Activated CD4-positive, alpha-beta T cell treated with anti-CD3 and anti-CD28 coated beads, Interleukin-2, amount 50 U/mL, for 48 hours (primary cell): ENCODE data around the gene NUP160.
"Not testable (repeated sequence)": the region's sequence is repeated elsewhere in the genome, so short reads cannot be mapped to it uniquely, and the experiment has no call there.

Experiments
- DNase-seq, 2 experiments: peaks; one replicate each; pipeline ENCODE4 v3.0.0-alpha.2; 2020

The NUP160 gene

DNA sequence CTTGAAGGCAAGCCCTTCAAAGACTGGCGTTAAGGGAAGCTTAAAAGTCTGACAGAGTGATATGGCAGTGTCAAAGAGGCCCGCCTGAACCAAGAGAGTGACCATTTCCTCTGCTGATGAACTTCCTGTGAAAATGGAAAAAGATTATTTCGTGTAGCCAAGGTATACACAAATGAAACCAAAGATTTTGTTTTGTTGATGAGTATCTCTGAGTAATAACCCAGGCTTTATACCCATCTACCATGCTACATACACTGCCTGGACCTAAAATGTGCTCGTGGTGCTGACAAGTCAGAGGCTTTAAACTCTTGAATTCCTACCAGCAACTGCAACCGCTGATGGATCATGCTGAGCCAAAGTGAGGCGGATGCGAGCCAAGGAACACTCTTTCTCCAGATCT lies 60.0 kb downstream of the NUP160 start:
- DNase-seq, result no peak

DNA sequence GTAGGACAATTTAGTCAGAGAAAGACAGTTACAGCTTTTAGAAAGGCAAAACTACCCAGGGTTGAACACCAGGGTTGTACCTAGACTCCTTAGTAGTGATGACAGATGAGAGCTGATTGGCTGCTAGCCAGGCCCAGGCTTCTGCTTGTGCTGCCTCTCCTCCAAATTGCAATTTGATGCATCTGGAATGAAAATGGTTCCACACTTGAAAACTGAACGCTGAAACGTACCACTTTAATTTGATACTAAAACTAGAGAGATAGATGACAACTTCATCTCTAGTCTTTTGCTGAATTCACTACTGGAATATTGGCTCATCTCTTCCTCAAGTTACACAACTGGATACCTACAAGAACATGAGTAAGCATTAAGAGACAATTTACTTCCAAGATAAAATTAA lies 61.8 kb downstream of the NUP160 start:
- no peak for DNase-seq

DNA sequence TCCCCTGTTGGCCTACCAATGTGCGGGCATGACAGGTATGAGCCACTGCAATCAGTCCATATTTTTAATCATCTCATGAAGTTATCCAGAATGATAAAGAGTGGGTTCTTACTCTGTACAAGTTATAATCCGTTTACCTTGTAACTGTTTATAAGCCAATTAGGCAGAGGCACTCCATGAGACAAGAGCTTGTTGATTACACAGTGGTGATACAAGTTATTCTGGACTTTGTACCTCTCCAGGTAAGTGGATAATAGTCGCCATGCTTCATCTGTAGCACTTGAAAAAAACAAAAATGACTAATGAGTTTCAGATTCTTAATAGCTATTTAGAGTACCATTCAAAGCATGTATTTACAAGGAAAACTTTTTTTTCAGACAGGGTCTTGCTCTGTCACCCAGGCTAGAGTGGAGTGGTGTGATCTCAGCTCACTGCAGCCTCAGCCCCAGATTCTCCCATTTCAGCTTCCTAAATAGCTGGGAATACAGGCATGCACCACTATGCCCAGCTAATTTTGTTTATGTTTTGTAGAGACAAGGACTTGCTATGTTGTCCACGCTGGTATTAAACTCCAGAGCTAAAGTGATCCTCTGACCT lies 63.3 kb downstream of the NUP160 start:
- DNase-seq, result no peak

DNA sequence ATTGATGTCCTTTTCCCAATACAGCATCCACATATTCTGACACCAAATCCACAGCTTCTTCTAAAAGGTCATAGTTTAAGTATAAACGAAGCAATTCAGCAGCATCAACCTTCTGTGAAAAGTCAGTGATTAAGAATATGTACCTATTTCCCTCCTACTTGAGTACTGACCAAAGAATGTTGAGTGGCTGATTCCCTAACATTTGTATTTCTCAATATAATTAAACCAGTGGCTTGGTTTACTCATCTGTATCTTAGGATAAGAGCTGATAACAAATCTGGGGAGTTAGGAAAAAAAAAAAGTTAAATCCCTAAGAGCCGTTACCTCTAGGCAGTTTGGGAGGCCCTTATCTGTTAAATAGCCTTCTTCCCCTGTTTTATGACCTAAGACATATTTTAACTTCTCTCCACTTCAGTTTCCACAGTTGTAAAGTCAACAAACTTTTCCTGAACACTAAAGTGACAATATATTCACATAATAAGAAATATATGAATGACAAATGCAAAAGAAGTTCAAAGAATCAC lies 65.0 kb downstream of the NUP160 start:
- DNase-seq, result no peak

DNA sequence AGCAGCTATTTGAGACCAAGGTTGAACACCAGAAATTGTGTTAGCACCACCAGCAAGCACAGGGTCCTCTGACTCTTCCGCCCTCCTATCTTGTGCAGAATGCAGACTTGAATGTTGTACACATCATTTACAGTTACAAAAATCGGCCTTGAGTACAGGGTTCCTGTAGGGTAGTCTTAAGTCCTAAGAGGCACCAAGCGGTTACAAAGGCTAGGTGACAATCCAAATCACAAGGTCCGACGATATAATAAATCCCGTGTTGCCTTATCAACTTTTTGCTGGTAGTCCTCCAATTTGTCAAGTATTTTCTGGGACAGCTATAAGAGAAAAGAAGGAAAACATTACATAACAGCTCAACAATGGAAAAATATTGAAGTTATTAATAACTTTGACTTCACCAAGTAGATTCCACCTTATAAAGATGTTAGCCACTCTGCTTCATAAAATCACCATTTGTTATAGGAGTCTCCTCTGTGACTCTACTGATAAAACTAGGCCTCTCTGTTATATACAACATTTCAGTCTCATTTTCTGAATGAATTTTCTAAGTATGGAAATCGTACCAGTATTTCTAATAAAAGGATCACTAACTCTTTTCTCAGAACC lies 69.2 kb downstream of the NUP160 start:
- DNase-seq, result no peak

DNA sequence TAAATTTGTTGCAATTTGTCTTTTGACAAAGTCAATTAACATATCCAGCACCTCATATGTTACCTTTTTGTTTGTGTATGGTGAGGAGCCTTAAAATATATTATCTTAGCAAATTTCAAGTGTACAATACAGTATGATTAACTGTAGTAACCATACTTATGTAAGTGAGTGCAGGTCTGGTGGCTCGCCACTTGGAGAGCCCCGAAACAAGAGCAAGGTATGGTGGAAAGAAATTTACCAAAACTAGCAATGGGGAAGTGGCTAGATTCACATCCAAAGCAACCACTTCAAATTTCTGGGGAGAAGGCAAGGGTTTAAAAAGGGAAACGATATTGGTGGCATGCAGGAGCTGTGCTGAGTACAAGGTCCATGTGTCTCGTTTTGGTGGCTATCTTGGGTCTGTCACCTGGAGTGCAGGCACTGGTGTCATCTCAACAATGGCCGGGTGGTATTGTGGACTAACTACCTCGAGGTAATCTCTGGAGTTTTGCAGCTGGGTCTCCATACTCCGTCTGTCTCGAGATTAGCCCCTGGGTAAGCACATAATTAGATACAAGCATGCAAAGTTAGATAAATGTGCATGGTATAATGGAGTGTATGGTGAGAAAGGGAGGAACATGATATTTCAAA lies 72.8 kb downstream of the NUP160 start:
- DNase-seq, result no peak

DNA sequence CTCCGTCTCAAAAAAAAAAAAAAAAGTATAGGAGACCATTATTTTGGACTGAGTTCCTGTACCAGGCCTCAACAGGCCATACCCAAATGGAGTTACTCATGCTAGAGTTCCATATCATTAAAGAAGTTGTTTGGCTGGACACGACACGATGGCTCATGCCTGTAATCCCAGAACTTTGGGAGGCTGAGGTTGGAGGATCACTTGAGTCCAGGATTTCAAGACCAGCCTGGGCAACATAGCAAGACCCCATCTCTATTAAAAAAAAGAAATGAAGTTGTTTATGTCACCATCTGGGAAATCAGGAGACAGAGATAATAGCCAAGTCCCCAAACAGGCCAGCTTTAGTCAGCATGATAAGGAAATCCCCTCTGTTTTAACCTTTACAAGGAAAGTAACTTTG lies 74.3 kb downstream of the NUP160 start:
- DNase-seq, result no peak

DNA sequence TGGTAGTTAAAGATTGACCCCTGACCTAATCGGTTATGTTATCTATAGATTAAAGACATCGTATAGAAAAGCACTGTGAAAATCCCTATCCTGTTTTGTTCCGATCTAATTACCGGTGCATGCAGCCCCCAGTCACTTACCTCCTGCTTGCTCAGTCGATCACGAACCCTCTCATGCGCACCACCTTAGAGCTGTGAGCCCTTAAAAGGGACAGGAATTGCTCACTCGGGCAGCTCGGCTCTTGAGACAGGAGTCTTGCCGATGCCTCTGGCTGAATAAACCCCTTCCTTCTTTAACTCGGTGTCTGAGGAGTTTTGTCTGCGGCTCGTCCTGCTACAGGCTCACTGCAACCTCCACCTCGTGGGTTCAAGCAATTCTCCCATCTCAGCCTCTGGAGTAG lies 78.6 kb downstream of the NUP160 start:
- DNase-seq, result not testable (repeated sequence)

DNA sequence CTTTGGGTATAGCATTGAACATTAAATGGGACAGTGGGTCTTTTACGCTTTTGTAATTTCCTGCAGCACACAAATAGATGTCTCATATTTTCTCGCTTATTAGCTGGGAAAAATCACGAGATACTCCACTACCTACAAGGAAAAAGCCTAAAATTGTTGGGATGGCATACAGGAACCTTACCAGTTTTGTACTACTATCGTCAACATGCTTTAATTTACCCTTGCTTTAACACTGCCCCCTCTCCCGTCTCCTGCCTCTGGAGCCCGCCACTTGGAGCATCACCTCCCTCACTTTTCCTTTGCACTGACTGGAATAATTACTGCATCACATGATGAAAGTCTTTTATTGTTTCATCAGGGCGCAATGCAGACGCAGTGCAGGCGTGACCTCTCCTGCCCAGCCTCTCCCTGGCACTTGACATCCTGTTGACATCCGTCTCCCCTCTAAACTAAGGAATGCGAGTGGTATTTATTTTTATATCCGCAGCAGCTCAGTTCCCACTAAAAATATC lies 80.0 kb downstream of the NUP160 start:
- peak; percentile 43 to 50 for DNase-seq

DNA sequence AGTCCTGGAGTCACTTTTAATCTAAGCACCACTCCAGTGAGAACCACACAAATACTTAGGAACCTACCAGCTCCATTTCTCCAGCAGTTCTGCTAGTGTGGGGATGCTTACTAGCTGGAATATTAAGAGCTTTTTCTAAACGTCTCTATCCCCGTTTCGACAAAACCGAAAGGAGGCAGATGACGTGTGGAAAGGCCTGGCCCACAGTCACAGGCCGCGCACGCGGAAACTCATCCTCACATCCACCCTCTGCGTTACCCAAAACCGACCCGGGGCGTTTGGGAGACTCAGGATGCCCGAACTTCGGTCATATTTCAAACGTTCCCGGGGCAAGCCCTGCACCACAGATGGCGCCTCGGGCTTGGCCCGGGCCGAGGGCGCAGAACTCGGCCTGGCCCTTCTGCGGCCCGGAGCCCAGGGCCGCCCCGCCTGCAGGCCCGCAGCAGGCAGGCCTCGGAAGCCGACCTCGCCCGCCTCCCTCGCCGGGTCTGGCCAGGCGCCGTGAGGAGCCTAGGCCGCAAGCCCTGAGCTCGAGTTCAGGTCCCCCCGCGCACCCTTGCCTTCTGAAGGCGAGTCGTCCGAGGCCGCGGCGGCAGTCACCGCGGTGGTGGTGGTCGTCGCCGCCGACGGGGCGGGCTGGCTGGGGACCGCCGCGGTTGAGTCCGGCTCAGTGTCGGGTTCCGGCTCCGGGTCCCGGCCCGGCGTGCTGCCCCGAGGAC lies 81.5 kb downstream of the NUP160 start:
- peak; percentile 79 to 86 for DNase-seq

DNA sequence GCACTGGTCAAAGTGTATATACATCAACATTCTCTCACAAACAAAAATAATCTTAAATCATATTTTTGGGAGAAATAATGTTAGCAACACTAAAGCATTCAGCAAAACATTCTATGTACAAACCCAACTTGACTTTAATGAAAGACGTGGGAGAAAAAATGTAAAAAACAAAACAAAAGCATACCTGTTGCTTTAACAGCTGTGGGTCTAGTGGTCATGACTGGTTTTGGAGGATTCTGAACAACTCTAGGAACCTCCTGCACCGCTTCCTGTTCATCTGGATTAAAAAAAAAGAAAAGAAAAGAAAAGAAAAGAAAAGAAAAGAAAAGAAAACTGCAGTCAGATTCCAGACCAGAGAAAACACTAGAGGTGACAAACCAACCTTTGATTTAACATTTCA lies 83.1 kb downstream of the NUP160 start:
- DNase-seq, result no peak

DNA sequence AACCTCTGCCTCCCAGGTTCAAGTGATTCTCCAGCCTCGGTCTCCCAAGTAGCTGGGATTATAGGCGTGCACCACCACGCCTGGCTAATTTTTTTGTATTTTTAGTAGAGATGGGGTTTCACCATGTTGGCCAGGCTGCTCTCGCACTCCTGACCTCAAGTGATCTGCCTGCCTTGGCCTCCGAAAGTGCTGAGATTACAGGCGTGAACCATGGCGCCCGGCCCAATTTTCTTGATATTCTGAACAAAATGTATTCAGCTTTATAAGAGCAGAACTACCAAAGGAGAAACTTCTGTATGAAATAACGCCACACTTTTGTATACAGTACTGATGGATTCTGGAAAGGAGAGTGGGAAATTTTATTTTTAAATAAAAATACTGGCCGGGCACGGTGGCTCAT lies 88.9 kb downstream of the NUP160 start:
- not testable (repeated sequence) for DNase-seq

DNA sequence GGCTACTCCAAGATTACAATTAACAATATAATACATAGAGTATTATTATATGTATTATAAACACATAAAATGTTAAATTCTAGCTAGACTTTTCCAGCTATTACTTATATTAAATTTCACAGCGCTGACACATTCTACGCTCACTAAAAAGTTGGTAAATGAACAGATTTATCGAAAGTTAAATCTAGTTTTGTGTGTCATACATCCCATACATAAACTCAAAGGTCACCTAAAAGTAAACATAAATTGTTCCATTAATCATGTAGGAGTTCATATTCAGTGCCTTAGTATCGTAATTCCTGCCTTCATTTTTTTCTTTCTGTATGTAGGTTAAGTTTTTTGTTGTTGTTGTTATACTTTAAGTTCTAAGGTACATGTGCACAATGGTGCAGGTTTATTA lies 91.9 kb downstream of the NUP160 start:
- no peak for DNase-seq

DNA sequence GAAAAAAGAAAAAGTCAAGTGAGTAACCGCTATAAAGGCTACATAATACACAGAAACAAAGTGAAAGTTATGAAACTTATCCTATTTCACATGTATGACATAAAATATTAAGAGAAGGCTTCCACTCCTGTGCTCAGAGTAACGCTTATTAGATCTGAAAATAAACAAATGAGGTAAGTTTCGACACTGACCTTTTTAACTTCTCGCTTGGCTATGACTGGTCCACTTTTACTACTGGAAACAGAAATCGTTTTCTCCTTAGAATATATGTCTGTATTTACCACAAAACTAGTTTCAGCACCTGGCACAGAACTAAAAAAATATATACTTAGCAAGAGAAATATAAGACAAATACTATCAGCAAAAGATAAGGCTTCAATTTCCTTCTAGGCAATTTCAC lies 97.4 kb downstream of the NUP160 start:
- no peak for DNase-seq

DNA sequence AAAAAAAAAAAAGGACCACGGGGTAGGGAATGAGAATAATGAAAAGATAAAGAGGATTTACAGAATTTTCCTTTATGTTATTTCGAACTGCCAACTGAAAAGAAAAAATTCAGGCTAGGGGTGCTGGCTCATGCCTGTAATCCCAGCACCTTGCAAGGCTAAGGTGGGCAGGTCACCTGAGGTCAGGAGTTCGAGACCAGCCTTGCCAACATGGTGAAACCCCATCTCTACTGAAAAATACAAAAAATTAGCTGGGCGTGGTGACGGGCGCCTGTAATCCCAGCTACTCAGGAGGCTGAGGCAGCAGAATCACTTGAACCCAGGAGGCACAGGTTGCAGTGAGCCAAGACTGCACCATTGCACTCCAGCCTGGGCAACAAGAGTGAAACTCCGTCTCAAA lies 105.7 kb downstream of the NUP160 start:
- DNase-seq, result not testable (repeated sequence)

DNA sequence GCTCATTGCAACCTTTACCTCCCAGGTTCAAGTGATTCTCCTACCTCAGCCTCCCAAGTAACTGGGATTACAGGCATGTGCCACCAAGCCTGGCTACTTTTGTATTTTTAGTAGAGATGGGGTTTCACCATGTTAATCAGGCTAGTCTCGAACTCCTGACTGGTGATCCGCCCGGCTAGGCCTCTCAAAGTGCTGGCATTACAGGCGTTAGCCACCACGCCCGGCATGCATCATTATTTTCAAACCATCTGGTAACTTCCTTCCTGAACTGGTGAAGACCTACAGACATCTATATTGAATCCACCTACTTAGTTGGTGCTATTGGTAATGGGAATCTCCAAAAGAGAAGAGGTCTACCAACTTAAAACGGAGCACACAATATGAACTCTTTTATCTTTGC lies 110.3 kb downstream of the NUP160 start:
- not testable (repeated sequence) for DNase-seq

DNA sequence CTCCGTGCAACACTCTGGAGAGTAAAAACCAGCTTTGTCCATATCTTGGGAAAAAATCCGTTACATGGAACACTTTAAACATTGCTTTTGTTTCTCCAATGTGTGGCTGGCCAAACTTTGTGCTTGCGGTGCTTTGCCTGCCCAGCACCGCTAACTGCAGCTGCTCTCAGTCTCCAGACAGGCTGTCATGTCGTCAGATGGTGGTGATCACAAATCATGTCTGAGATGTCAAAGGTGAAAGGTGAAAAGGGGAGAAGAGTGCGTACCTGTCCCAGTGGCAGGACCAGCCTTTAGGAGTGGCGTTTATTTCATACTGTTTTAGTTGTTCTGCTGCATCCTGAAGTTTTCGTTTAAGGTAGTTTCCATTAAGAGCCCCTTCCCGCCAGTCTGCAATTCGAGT lies 115.9 kb downstream of the NUP160 start:
- no peak for DNase-seq

DNA sequence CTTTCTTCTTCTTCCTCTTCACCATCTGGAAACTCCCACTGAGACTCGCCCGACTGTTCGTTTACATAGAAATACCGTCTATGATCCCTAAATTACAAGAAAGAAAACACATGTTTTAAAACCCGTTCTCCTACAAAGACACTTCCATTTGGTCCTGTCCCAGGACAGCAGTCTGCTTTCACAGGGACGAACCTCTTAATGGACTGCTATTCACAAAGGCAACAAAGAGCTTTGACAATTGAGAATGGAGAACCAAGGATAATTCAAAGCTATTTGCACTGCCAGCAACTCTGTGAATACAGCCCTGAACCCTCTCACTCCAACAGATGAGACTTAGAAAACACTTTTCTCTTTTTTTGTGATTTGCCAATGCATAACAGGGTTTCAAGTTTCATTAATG lies 116.7 kb downstream of the NUP160 start:
- DNase-seq, result no peak
